ENCODE measurements around the gene TRAK1.

TRAK1 gene

DNA sequence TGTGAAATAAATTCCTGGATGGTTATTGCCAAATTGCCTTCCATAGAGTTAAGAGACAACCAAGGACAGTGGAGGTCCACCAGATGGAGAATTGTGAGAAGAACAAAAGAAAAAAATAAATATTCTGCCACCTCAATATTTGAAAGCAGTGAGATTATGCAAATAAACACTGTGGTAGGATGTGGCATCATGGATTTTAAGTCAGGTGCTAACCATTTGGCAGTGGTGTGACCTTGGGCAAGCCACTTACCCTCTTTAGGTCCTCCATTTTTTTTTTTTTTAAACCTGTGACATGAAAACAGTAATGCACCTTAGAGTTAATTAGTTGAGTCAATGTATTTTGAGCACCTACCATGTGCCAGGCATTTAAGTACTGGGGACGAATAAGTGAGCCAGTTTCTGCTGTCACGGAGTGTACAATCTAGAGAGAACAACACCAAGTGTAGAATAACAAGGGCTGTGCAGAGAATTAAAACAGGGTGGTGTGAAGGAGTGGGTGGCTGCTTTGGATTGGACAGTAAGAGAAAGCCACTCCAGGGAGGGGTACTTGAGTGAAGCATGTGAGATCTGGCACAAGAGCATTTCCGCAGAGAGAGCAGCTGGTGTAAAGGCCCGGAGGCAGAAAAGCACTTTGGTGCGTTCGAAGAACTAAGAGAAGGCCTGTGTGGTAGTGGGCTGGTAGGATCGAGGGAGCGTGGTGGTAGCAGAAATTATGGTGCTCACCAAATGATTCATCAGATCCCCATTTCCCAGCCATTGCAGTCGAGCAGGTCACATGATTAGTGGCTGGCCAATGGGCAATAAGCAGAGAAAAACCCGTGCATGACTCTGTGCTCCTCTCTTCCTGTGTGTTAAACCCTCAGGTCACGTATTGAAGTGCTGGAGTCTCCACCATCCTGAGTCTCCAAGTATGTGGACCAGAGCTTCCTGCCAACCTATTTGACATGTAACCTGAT lies 135.6 kb downstream of the TRAK1 start:
- no peak for DNase-seq
- Histone ChIP-seq H3K4me3 (ENCODE audit: low read depth, low read length) (no peak overlapping the region), H3K27ac (no peak overlapping the region), H3K36me3 (peaks cover 24% of the 10 kb centered on the region), H3K27me3 (ENCODE audit: insufficient read depth, low read depth, severe bottlenecking) (no peaks in the 10 kb centered on the region), H3K9me3 (ENCODE audit: severe bottlenecking) (no peaks in the 10 kb centered on the region)
- TF ChIP-seq, protein P1, sequence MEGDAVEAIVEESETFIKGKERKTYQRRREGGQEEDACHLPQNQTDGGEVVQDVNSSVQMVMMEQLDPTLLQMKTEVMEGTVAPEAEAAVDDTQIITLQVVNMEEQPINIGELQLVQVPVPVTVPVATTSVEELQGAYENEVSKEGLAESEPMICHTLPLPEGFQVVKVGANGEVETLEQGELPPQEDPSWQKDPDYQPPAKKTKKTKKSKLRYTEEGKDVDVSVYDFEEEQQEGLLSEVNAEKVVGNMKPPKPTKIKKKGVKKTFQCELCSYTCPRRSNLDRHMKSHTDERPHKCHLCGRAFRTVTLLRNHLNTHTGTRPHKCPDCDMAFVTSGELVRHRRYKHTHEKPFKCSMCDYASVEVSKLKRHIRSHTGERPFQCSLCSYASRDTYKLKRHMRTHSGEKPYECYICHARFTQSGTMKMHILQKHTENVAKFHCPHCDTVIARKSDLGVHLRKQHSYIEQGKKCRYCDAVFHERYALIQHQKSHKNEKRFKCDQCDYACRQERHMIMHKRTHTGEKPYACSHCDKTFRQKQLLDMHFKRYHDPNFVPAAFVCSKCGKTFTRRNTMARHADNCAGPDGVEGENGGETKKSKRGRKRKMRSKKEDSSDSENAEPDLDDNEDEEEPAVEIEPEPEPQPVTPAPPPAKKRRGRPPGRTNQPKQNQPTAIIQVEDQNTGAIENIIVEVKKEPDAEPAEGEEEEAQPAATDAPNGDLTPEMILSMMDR (IDR thresholded peaks at IDR 0.05; ENCODE audit: low read depth, low read length) = no peak

DNA sequence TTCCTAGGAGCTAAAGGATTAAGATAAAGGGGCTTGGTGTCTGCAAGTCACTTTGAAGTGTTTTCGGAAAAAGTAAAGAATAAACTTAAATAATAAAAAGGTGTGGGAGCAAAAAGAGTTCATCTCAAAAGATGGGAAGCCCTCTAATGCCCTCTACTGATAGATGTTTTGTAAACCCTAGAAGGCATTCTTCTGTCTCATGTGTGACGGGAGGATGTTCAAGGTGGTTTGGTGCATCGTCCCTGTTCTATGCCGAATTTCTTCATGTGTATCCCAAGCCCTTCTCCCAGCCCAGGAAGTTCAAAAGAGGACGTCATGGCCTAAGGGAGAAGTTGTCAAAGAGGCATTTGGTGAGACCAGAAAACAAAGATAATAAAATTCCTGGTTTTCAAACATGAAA lies 137.6 kb downstream of the TRAK1 start:
- H3K4me3 ChIP-seq (ENCODE audit: low read depth, low read length) = no peak overlapping the region
- H3K9me3 ChIP-seq (ENCODE audit: severe bottlenecking) = no peaks in the 10 kb centered on the region
- DNase-seq = no peak
- TF ChIP-seq, protein P1 (IDR thresholded peaks at IDR 0.05; ENCODE audit: low read depth, low read length) = peak; percentile 30; the same call in 1 of the 2 replicates
- peaks cover 10% of the 10 kb centered on the region for H3K36me3 ChIP-seq
- no peak overlapping the region for H3K27ac ChIP-seq
- no peaks in the 10 kb centered on the region for H3K27me3 ChIP-seq (ENCODE audit: insufficient read depth, low read depth, severe bottlenecking)

DNA sequence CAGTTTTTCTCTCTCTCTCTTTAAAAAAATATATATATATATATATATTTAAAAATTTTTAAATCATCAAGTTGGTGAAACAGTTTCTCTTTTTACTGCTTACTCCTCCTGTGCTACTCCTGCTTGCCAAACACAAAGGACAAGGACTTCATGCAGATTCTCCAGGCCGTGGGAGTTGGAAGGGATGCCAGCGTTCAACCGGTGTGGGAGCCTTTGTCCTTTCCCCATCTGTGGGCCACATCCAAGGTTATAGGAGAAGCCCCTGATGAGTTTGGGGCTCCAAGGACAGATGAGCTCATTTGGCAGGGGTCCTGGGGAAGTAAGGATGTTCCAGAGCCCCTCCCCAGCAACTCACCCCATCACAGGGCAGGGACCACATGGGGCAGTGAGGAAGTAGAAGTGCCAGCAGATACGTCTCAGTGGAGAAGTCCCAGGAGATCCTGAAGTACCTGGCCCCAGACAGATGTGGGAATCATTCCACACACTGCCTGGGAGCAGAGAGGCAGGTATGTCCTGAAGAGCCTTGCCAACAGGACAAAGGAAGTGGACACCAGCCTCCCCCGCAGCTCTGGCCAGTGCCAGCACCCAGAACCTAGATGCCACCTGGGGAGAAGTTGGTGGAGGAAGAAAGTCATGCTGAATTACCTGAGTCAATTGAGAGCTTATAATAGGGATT lies 138.2 kb downstream of the TRAK1 start:
- no peak overlapping the region for H3K4me3 ChIP-seq (ENCODE audit: low read depth, low read length)
- TF ChIP-seq, protein P1 (IDR thresholded peaks at IDR 0.05; ENCODE audit: low read depth, low read length) = no peak
- no peaks in the 10 kb centered on the region for H3K9me3 ChIP-seq (ENCODE audit: severe bottlenecking)
- H3K27me3 ChIP-seq (ENCODE audit: insufficient read depth, low read depth, severe bottlenecking) = no peaks in the 10 kb centered on the region
- DNase-seq = no peak
- H3K27ac ChIP-seq = no peak overlapping the region
- H3K36me3 ChIP-seq = peaks cover 8% of the 10 kb centered on the region

DNA sequence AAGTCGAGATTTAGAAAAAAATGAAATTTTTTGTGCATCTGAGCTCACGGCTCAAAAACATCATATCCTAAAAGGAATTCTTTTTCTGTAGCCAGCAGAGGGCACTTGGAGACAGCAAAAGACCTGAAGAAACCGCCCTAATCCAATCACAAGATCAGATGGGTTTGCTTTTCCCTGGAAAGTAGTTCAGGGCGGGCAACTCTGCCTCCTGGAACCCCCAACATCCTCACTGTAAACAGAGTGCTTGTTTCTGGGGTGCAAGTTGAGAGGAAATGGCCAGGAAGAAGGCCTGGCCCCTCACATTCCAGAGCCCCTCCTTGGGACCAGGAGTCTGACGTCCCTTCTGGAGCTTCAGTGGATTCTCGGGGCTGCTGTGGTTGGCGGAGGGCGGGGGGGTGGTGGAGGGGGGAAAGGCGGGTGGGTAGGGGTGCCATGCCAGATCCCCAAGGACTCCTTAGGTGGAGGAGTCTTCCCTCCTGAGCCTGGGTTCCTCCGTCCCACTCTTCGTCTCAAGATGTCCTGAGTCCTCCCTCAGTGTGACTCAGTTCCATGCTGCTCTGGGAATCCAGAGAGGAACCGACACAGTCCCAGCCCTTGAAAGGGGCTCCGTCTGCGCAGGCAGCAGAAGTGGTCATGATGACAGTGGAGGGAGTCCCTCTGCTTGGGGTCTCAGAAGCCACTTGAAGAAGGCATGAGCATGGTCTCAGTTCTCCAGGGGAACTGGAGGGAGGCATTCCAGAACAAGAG lies 139.0 kb downstream of the TRAK1 start:
- H3K27ac ChIP-seq = no peak overlapping the region
- H3K27me3 ChIP-seq (ENCODE audit: insufficient read depth, low read depth, severe bottlenecking) = no peaks in the 10 kb centered on the region
- H3K9me3 ChIP-seq (ENCODE audit: severe bottlenecking) = no peaks in the 10 kb centered on the region
- H3K36me3 ChIP-seq = peaks cover 6% of the 10 kb centered on the region
- TF ChIP-seq, protein P1 (IDR thresholded peaks at IDR 0.05; ENCODE audit: low read depth, low read length) = peak; percentile 58
- peak; percentile 50 for DNase-seq
- no peak overlapping the region for H3K4me3 ChIP-seq (ENCODE audit: low read depth, low read length)

DNA sequence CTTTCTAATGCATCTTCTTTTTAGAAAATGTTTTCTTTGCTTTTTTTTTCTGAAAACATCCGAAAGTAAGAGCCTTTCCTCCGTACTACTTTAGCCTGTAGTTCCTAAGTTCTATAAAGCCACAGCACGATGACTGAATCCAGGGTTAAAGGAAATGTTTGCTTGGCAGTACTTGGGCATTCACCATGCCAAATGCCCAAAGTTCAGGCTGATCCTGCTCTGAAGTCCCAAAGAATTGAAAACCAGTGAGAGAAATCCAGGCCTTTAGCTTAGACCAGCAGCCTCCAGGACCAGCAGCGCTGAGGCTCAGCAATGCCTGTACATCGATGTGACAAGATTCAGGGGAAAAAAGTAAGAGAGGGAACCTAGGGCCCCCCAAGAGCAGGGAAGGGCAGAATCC lies 139.7 kb downstream of the TRAK1 start:
- Histone ChIP-seq H3K27me3 (ENCODE audit: insufficient read depth, low read depth, severe bottlenecking) (no peaks in the 10 kb centered on the region), H3K4me3 (ENCODE audit: low read depth, low read length) (no peak overlapping the region), H3K9me3 (ENCODE audit: severe bottlenecking) (no peaks in the 10 kb centered on the region), H3K36me3 (no peaks in the 10 kb centered on the region), H3K27ac (no peak overlapping the region)
- TF ChIP-seq, protein P1 (IDR thresholded peaks at IDR 0.05; ENCODE audit: low read depth, low read length) = no peak
- no peak for DNase-seq
